HUDEP-2 (cell line): ENCODE results near the gene CNTNAP2.

Experiments used
- DNase-seq, 76 experiments: peaks; one replicate each; lab custom pipeline; 2025; ENCODE audit not compliant: unreplicated experiment in 76 of 76; lab: John Stamatoyannopoulos, UW

Gene CNTNAP2

DNA sequence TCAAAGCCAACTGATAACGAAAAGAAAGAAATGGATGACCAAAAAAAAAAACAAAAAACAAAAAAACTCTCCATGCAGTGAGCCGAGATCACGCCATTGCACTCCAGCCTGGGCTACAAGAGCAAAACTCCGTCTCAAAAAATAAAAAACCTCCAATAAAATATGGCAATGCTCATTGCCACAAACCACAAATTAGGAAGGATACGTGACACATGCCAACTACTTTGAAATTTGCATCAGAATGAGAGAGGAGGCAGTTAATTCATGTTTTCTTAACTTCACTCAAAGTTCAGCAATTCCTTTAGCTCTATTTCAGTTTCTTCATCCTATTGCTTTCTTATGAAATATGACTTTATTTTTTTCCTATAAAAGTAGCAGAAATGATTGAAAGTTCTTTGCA lies 2075.9 kb downstream of the CNTNAP2 start:
- no peak for DNase-seq

- no peak for DNase-seq
Observed at GRCh38 chr7:148201992-148202391, 2085.4 kb downstream of the CNTNAP2 start.

DNA sequence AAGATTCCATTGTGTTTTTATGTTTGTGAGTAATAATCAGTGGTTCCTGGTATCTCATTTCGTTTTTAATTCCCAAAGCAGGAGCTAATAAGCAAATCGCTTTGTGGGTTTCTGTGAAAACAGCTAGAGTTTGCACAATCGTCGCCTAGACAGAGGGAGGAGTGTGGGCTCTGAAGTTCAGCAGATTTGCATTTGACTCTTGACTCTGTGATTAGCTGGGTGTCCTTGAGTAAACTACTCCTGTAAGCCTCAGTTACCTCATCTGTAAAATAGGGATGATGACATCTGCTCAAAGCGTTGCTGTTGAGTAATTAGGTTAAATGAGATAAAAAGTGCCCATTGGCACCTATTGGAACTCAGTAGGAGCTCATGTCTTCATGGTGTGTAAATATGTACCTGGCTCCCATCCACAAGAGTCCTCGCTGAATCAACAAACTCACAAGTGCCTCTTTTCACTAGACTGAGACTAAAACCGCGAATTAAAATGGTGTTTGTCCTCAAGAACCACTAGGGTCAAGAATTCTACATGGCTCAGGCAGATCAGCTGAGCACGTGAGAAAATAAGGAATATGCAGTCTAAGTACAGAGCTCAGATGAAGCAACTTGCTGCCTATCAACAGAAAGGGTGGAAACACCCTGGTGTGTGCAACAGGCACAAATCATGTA lies 2088.2 kb downstream of the CNTNAP2 start:
- no peak for DNase-seq

GRCh38 chr7:148209643-148210190 lies 2093.1 kb downstream of the CNTNAP2 start:
- no peak for DNase-seq

DNA sequence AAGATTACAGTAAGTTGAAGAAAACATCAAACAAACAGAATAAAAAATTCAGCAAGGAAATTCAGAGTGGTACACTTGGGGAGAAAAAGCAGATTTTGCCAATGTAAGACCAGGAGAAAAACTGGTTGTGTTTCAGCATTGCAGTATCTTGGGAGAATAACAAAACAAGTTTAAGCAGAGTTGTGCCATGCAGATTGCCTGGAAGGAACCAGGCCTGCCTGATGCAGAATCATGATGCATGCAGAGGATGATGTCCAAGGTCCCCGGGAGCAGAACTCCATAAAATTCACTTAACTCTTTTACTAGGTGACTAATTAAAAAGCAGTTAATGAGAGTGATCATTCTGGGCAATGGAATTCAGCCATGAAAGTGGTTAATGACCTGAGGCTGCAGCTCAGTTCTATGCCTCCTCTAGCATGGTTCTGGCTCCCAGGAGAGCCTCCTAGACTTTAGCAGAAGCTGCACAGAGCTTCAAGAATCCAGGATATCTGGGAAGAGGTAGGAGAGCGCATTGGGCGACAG lies 2094.3 kb downstream of the CNTNAP2 start:
- peak in 1 of 76 experiments; percentile 0 for DNase-seq

GRCh38 chr7:148211740-148212151 lies 2095.1 kb downstream of the CNTNAP2 start:
- DNase-seq = no peak

DNA sequence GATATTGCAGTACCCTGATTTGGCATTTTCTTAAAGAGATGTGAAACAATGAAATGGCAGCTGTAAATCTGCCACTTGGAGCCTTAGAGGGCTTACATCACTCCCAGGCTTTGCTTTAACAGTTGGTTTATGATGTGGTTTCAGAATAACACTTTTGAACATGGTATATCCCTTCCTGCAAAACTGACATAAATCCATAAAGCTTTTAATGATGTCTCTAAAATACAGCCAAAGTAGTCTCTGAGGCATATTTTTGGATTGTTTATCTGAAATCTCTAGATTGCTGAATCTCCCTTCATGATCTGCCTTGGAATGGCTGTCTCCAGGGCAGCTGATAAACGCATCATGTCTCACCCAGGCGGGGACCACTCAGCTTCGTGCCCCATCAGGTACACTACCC lies 2096.1 kb downstream of the CNTNAP2 start:
- no peak for DNase-seq

DNA sequence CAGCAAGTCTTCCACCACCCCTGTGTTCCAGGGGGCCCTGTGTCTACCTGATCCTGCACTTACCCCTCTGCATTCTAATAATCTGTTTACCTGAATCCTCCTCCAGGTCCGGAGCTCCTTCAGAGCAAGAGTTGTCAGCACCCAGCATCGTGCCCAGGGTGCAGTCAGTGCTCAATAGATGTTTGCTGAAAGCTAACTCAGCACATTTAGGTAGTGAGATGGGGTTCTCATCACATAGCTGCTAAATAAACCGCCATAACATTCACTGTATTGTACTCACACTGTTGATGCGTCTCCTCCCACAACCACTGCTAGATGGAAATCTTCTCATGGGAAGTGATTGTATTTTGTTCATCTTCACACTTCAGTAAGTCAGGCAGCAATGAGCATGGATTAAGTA lies 2097.5 kb downstream of the CNTNAP2 start:
- no peak for DNase-seq

- no peak for DNase-seq
Observed at GRCh38 chr7:148218603-148219002, 2102.0 kb downstream of the CNTNAP2 start.

- DNase-seq = no peak
Observed at GRCh38 chr7:148222721-148223120, 2106.1 kb downstream of the CNTNAP2 start.

GRCh38 chr7:148223160-148223559 lies 2106.6 kb downstream of the CNTNAP2 start:
- no peak for DNase-seq

DNA sequence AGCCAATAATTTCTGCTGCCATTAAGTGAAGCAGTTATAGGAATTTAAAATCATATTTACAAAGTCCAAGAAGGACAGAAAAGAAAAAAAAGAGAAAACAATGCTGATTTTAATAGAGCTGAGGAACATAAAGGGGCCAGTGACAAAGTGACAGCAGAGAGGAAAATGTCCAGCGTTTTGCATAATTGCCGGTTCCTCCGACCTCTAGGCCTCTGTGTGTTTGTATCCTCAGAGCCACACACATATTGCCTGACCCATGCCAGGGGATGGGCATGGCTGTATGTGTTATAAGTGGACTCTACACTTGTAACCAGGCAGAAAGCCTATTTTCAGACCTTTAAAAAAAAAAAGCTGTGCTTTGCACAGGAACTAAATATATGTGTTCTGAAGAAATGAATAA lies 2107.1 kb downstream of the CNTNAP2 start:
- no peak for DNase-seq

GRCh38 chr7:148230296-148230695 lies 2113.7 kb downstream of the CNTNAP2 start:
- no peak for DNase-seq

GRCh38 chr7:148230883-148231282 lies 2114.3 kb downstream of the CNTNAP2 start:
- DNase-seq = no peak

GRCh38 chr7:148232784-148233183 lies 2116.2 kb downstream of the CNTNAP2 start:
- DNase-seq = no peak

- no peak for DNase-seq
Observed at GRCh38 chr7:148234715-148235114, 2118.1 kb downstream of the CNTNAP2 start.

DNA sequence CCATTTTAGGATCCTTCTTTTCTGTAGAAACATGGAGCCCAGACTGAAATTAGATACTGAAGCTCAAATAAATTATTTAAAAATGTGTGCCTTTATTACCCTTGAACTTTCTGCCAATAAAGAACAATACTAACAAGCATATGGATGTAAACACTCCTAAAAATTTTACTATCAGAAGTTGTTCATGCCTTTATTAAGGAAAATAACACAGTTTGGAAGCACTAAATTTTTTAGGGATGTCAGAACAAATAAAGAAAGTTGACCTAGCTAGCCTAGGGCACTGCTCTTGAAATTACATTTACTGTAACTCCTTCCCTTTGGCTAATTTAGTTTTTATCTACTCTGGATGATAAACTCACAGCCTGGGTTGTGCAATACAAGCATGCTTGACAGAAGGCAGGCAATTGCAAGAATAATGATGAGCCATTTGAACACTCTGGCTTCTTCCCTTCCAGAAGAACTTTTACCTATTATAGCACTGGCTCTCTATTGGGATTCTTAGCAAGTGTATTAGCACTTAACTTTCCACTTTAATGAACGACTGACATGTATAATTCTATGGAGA lies 2122.2 kb downstream of the CNTNAP2 start:
- no peak for DNase-seq

- DNase-seq = no peak
Observed at GRCh38 chr7:148241700-148242293, 2125.2 kb downstream of the CNTNAP2 start.

DNA sequence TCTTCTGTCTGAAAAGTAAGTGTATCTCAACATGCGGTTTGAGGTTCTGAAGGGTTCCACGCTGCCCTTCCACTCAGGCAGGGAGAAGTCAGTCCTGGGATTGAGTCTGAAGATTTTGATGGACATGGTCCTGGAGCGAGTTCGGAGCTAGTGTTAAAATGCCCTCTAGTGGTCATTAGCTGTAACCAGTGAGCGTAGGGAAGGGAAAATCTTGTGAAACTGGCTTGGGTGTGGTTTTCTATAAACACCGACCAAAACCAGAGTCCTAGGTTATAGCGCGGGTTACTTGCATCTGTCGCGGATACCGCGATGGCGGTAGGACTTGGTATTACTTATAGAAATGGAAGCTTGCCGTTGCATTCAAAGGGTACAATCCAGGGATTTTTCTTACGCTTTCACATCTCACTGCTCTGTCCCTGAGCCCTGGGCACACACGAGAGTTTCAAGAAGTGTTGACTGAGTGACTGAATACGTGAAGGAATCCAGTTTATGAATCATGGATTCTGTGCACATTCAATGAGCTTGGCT lies 2125.8 kb downstream of the CNTNAP2 start:
- peak in 12 of 76 experiments; percentile 1 to 39 (median 6) for DNase-seq

GRCh38 chr7:148245381-148245780 lies 2128.8 kb downstream of the CNTNAP2 start:
- DNase-seq = no peak

DNA sequence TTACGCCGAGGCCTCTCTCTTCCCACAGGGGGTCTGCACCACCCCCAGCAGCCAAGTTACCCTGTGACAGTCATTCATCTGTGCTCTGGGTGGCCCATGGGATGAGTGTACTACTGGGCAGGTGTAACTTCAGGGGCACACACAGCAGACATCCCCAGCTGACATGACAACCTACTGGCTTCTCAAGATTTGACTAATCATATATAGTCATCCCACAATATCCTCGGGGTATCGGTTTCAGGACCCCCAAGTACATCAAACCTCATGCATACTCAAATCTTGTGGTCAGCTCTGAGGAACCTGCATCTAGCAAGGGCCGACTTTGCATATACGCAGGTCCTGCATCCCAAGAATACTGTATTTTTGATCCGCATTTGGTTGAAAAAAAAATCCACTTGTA lies 2137.0 kb downstream of the CNTNAP2 start:
- no peak for DNase-seq
